BLaER1 treated with 17β-estradiol and CSF1 and Interleukin-3, amounts not matched to agents 10 nM and 100 nM (cell line): Measurements from ENCODE around the gene CSAD.
A peak's percentile ranks its signal among the peaks of the same experiment; 100 is the strongest.

Experiments
- H3K27ac ChIP-seq, 11 experiments: shearing (Covaris generic); formaldehyde crosslinking; 2 replicates each; pipeline ENCODE4 v1.8.1; 2022
- H3K27me3 ChIP-seq, 11 experiments: shearing (Covaris generic); formaldehyde crosslinking; 2 replicates each; pipeline ENCODE4 v1.8.1; 2022
- H3K36me3 ChIP-seq, 11 experiments: shearing (Covaris generic); formaldehyde crosslinking; 2 replicates each; pipeline ENCODE4 v1.8.1; 2022
- H3K4me1 ChIP-seq, 10 experiments: shearing (Covaris generic); formaldehyde crosslinking; 2 replicates each; pipeline ENCODE4 v1.8.1; 2022
- H3K4me2 ChIP-seq, 11 experiments: shearing (Covaris generic); formaldehyde crosslinking; 2 replicates each; pipeline ENCODE4 v1.8.1; 2022
- H3K4me3 ChIP-seq, 10 experiments: shearing (Covaris generic); formaldehyde crosslinking; 2 replicates each; pipeline ENCODE4 v1.8.1; 2022
- H3K9ac ChIP-seq, 11 experiments: shearing (Covaris generic); formaldehyde crosslinking; 2 replicates each; pipeline ENCODE4 v1.8.1; 2022
- H3K9me3 ChIP-seq, 11 experiments: shearing (Covaris generic); formaldehyde crosslinking; replicated peaks in 1 of 11; 2 replicates each; pipeline ENCODE4 v1.8.1; 2022
- H4K20me1 ChIP-seq, 11 experiments: shearing (Covaris generic); formaldehyde crosslinking; 2 replicates each; pipeline ENCODE4 v1.8.1; 2022
- Cebpa-rat ChIP-seq, 11 experiments: shearing (Covaris generic); IDR thresholded peaks; 2 replicates each; pipeline ENCODE4 v1.8.1; 2022

Gene CSAD, protein sequence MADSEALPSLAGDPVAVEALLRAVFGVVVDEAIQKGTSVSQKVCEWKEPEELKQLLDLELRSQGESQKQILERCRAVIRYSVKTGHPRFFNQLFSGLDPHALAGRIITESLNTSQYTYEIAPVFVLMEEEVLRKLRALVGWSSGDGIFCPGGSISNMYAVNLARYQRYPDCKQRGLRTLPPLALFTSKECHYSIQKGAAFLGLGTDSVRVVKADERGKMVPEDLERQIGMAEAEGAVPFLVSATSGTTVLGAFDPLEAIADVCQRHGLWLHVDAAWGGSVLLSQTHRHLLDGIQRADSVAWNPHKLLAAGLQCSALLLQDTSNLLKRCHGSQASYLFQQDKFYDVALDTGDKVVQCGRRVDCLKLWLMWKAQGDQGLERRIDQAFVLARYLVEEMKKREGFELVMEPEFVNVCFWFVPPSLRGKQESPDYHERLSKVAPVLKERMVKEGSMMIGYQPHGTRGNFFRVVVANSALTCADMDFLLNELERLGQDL

DNA sequence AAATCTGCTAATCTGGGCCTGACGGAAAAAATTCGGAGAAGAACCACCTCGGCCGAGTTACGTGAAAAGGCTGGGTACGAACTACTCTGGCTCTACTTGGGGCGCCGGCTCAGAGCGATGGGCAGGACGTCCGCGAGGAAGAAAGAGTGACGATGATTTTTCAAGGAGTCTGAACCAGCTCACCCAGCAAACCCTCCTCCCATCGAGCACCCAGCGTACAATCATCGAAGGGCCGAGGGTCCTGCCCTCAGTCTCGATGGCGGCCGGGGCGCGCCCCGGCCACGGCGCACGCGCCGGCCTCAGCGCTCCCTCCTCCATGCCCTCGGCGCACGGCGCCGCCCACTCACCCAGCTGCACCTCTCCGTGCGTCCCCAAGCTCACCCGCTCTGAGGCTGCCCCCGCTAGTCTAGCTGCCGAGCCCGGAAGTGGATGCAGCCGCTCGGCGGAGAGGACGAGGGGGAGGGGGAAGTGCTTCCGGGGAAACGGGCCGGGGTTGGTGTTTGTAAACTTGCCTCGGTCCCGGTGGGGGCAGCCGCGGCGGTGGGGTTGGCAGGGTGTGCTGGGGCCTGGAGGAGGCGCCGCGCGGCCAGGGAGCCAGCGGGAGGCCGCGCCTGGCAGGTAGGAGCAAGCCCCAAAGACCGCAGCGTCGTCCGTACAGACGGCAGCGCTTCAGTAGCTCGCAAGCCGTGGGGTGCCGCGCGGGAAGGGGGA, at the start of gene CSAD, which contains the start of gene ZNF740:
Gene CSAD, minus strand, starts transcription at position 706 of the 711 bp plus-strand sequence. CDS start 7,455 bp downstream, outside the sequence.
Gene ZNF740, plus strand, starts transcription at position 503 of the 711 bp plus-strand sequence. CDS start 1,262 bp downstream, outside the sequence.
- Histone ChIP-seq H3K27ac (peak within 1 kb of the TSS; percentile 80 to 97 (median 91)), H3K4me1 (peaks cover 46 to 62% (median 54%) of the 10 kb centered on the region in 10 experiments), H3K4me2 (peak within 1 kb of the TSS; percentile 87 to 98 (median 95)), H3K9ac (peak within 1 kb of the TSS; percentile 85 to 95 (median 92)), H3K36me3 (peaks cover 32 to 39% (median 37%) of the 10 kb centered on the region in 11 experiments), H4K20me1 (peaks cover 27 to 45% (median 42%) of the 10 kb centered on the region in 11 experiments; a peak in 21 of 22 replicates), H3K4me3 (peak within 1 kb of the TSS; percentile 57 to 87 (median 80)), H3K9me3 (no peaks in the 10 kb centered on the region), H3K27me3 (no peaks in the 10 kb centered on the region)
- no peak for TF ChIP-seq Cebpa-rat (IDR thresholded peaks at IDR 0.05)

DNA sequence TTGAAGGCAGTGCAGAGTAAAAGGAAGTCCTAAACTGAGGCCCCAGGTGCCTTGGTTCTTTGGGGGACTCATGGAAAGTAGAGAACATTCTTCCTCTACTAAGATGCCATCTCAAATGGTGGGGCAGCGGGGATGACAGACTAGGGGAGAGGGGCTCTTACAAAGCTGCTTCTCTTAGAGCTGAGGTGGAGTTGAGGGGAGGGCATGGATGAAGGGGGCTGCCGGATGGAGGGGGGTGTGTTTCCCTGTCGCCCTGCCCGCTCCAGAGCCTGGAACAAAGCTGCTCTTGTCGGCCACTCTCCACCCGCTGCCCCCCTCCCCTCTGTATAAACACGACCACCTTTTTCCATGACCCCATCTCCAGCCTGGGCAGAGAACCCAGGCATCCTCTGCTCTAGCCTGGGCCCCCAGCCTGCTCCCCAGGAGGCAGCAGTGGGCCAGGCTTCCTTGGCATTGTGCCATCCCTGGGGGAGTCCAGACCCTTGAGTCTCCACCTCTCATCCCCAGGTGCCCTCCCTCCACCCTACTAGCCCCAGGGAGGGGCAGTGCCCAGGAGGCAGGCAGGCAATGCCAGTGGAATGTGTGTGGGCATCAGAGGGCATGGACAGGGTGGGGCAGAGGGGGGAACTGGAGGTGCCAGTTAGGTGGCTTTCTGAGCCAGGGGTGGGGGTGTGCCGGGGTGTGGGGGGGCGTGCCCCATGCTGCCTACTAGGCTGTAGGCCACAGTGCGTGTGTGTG, 49.6 kb upstream of the CSAD start:
- Histone ChIP-seq H3K27me3 (no peaks in the 10 kb centered on the region), H3K36me3 (peaks cover 0 to 20% (median 0%) of the 10 kb centered on the region in 11 experiments; a peak in 8 of 22 replicates), H3K27ac (no peak overlapping the region; a peak in 1 of 22 replicates), H4K20me1 (no peaks in the 10 kb centered on the region), H3K9ac (no peak overlapping the region), H3K9me3 (no peaks in the 10 kb centered on the region), H3K4me2 (peak overlapping the region in 10 of 11 experiments; percentile 3 to 92 (median 36); a peak in 9 of 22 replicates), H3K4me1 (peaks cover 46 to 91% (median 74%) of the 10 kb centered on the region in 10 experiments), H3K4me3 (no peak overlapping the region)
- no peak for TF ChIP-seq Cebpa-rat (IDR thresholded peaks at IDR 0.05)

DNA sequence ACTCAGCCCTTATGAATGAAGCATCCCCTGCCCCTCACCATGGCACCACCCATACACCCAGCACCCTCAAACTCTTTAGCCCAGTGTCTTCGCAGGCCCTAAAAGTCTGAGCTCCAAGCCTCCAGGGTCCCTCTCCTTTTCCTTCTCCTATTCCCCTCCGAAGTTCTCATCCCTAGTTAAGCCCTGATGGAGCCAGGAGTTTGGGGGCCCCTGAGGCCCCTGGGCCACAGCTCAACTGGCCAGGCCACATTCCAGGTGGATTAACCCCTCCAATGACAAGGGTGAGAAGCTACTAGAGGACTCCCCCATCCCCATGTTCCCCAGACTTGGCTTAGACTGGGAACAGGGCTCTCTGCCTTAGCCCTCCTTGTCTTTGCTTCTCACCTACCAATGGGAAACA, 48.7 kb upstream of the CSAD start:
- Histone ChIP-seq H3K27me3 (no peaks in the 10 kb centered on the region), H3K9me3 (no peaks in the 10 kb centered on the region), H3K4me2 (peak overlapping the region in 6 of 11 experiments; percentile 13 to 56 (median 45); a peak in 9 of 22 replicates), H3K4me3 (no peak overlapping the region), H3K4me1 (peaks cover 46 to 91% (median 74%) of the 10 kb centered on the region in 10 experiments), H3K9ac (no peak overlapping the region), H3K27ac (0 out of 22 replicates have a peak overlapping the region, but pooled peaks of 2 of the 11 experiments have one; percentile 1 to 7), H3K36me3 (peaks cover 0 to 20% (median 0%) of the 10 kb centered on the region in 11 experiments; a peak in 8 of 22 replicates), H4K20me1 (no peaks in the 10 kb centered on the region)
- TF ChIP-seq Cebpa-rat (IDR thresholded peaks at IDR 0.05): no peak

DNA sequence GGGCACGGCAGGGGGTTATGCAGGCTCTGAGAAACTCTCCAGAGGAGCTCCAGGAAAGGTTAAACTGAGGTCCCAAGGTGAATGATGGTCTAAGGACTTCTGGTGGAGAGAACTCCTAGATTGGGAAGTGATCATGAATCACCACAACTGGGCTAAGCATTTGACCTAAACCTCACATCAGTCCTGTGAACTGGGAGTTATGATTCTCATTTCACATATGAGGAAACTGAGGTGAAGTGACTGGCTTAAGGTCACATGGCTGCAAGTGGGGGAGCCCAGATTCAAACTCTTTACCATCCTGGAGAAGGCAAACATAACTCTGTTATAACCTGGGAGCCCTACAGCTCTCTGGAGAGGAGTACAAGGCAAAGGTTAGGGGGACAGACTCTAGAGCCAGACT, 47.1 kb upstream of the CSAD start:
- Histone ChIP-seq H3K4me1 (peaks cover 46 to 92% (median 75%) of the 10 kb centered on the region in 10 experiments), H3K36me3 (peaks cover 0 to 20% (median 0%) of the 10 kb centered on the region in 11 experiments; a peak in 8 of 22 replicates)

DNA sequence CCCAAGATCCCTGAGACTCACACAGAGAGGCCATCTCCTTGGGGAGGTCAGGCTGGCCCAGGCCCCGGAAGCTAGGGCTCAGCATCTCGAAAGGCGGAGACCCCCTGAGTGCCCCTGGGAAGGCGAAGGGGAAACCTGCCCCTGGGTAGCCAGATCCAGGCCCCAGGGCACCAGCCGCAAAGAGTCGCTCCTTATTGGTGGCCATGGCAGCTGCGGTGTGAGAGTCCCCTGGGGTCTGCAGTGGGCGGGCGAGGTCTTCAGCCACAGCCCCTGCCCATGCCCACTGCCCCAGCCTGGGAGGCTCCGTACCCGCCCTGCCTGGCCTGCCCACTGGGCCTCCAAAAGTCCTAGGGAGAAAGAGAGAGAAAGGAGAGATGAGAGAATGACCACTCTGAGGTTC, 46.6 kb upstream of the CSAD start:
- H3K4me1 ChIP-seq: peaks cover 46 to 92% (median 75%) of the 10 kb centered on the region in 10 experiments
- peak overlapping the region in 4 of 11 experiments; percentile 19 to 56 (median 54); a peak in 4 of 22 replicates for H3K4me2 ChIP-seq
- TF ChIP-seq Cebpa-rat (IDR thresholded peaks at IDR 0.05): no peak
- peak overlapping the region in 2 of 11 experiments; percentile 15 to 25; a peak in 1 of 22 replicates for H3K27ac ChIP-seq
- no peak overlapping the region for H3K4me3 ChIP-seq
- H3K36me3 ChIP-seq: peaks cover 0 to 20% (median 0%) of the 10 kb centered on the region in 11 experiments; a peak in 8 of 22 replicates
- 0 out of 22 replicates have a peak overlapping the region, but pooled peaks of 1 of the 11 experiments have one; percentile 2 for H3K9ac ChIP-seq
- no peaks in the 10 kb centered on the region for H4K20me1 ChIP-seq
- no peaks in the 10 kb centered on the region for H3K27me3 ChIP-seq
- no peaks in the 10 kb centered on the region for H3K9me3 ChIP-seq

More for the DNA sequence above, 47.1 kb upstream of the CSAD start:
- H3K27me3 ChIP-seq: no peaks in the 10 kb centered on the region
- no peak for TF ChIP-seq Cebpa-rat (IDR thresholded peaks at IDR 0.05)
- H3K27ac ChIP-seq: peak overlapping the region in 2 of 11 experiments; percentile 15 to 25; a peak in 1 of 22 replicates
- no peaks in the 10 kb centered on the region for H4K20me1 ChIP-seq
- H3K9me3 ChIP-seq: no peaks in the 10 kb centered on the region
- peak overlapping the region in 5 of 11 experiments; percentile 9 to 56 (median 53); a peak in 8 of 22 replicates for H3K4me2 ChIP-seq
- 0 out of 22 replicates have a peak overlapping the region, but pooled peaks of 1 of the 11 experiments have one; percentile 2 for H3K9ac ChIP-seq
- no peak overlapping the region for H3K4me3 ChIP-seq

DNA sequence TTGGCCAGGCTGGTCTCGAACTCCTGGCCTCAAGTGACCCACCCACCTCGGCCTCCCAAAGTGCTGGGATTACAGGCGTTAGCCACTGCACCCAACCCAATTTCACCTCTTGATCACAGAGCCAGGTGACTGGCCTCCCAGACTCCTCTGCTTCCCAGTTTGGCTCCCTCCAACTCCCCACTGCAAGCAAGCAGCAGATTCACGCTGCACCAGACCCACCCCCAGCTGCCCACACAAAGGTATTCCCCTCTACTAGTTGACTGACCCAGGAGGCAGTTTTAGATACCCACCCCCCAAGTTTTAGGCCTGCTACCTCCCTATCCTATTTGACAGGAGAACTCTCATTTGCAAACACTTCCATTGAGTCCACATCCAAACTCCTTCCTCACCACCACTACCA, 46.1 kb upstream of the CSAD start:
- no peak for TF ChIP-seq Cebpa-rat (IDR thresholded peaks at IDR 0.05)
- Histone ChIP-seq H3K4me1 (peaks cover 50 to 96% (median 78%) of the 10 kb centered on the region in 10 experiments), H3K4me2 (0 out of 22 replicates have a peak overlapping the region, but pooled peaks of 1 of the 11 experiments have one; percentile 54), H3K9ac (no peak overlapping the region), H3K27ac (no peak overlapping the region), H3K27me3 (no peaks in the 10 kb centered on the region), H3K9me3 (no peaks in the 10 kb centered on the region), H4K20me1 (no peaks in the 10 kb centered on the region), H3K36me3 (peaks cover 0 to 20% (median 0%) of the 10 kb centered on the region in 11 experiments; a peak in 8 of 22 replicates), H3K4me3 (no peak overlapping the region)

DNA sequence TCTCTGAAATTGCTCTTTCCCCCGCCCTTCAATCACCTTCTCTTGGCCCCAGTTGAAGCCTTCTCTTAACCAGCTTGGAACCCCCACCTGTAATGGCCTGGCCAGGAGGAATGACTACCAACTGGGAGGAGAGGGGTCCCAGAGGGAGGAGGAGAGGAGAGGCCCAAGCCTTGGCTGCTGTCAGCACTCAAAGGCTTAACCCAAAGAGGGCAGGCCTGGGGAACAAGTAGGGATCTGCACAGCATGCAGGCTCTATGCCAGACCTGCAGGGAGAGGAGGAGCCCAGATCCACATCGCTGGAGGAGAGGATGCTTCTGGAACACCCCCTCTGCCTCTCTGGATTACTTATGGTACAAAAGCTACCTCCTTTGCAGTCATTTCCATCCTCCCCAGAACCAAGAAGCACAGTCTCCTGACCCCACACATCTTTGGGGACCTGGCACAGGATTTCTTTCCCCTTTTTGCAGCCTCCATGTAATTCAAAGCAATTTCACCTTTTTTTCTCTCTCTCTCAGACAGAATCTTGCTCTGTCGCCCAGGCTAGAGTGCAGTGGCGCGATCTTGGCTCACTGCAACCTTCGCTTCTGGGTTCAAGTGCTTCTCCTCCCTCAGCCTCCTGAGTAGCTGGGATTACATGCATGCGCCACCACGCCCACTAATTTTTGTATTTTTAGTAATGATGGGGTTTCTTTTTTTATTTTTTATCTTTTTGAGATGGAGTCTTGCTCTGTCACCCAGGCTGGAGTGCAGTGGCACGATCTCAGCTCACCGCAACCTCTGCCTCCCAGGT, 45.1 kb upstream of the CSAD start:
- H3K4me1 ChIP-seq: peaks cover 40 to 87% (median 71%) of the 10 kb centered on the region in 10 experiments
- no peak overlapping the region for H3K4me3 ChIP-seq
- H4K20me1 ChIP-seq: no peaks in the 10 kb centered on the region
- peak overlapping the region in 2 of 11 experiments; percentile 88 to 93; a peak in 3 of 22 replicates for H3K27ac ChIP-seq
- H3K27me3 ChIP-seq: no peaks in the 10 kb centered on the region
- H3K4me2 ChIP-seq: peak overlapping the region; percentile 81 to 99 (median 97); a peak in 19 of 22 replicates
- no peak for TF ChIP-seq Cebpa-rat (IDR thresholded peaks at IDR 0.05)
- H3K36me3 ChIP-seq: peaks cover 0 to 20% (median 0%) of the 10 kb centered on the region in 11 experiments; a peak in 8 of 22 replicates
- no peak overlapping the region; a peak in 1 of 22 replicates for H3K9ac ChIP-seq
- no peaks in the 10 kb centered on the region for H3K9me3 ChIP-seq
